ENCODE measurements around the gene SPAG6. TPM values are rescaled to one million over a fixed set of nuclear protein-coding genes. Genes with fewer than 3 reads are reported as not detected.

SPAG6 gene
- total and polyA plus RNA-seq, 9 of the 15 experiments (the other 6 are each of a cell fraction or from before 2014, with no cell fraction given), result 3.5 to 23.1 (median 11.8) TPM

GRCh38 chr10:22369434-22370072 lies 24.3 kb downstream of the SPAG6 start (continued):
- TF ChIP-seq ZNF311 (CRISPR knock-in tag; IDR thresholded peaks at IDR 0.05) (no peak), ERF (CRISPR knock-in tag; IDR thresholded peaks at IDR 0.05) (no peak), PPARD (CRISPR knock-in tag; IDR thresholded peaks at IDR 0.05) (no peak), ZNF3 (CRISPR knock-in tag; IDR thresholded peaks at IDR 0.05) (peak; percentile 64), DMBX1 (CRISPR knock-in tag; IDR thresholded peaks at IDR 0.05; ENCODE audit: borderline replicate concordance) (no peak), ZNF511 (CRISPR knock-in tag; IDR thresholded peaks at IDR 0.05) (no peak), ZNF551 (CRISPR knock-in tag; IDR thresholded peaks at IDR 0.05) (no peak), KAT8 (IDR thresholded peaks at IDR 0.05; ENCODE audit: low read depth) (no peak), CAMTA2 (CRISPR knock-in tag; conservative IDR thresholded peaks at IDR 0.05) (no peak), TAF7 (tag; IDR thresholded peaks at IDR 0.05) (no peak), HMG20A (CRISPR knock-in tag; conservative IDR thresholded peaks at IDR 0.05) (no peak), WHSC1 (IDR thresholded peaks at IDR 0.05; ENCODE audit: low read length) (no peak), GMEB1 (CRISPR knock-in tag; IDR thresholded peaks at IDR 0.05) (no peak), HNRNPLL (IDR thresholded peaks at IDR 0.05; ENCODE audit: low read depth, low read length, poor library complexity, severe bottlenecking) (no peak), CHCHD3 (CRISPR knock-in tag; IDR thresholded peaks at IDR 0.05) (no peak), PKNOX1 (IDR thresholded peaks at IDR 0.05) (0 out of 2 replicates have a peak, but pooled peaks have one; percentile 11), ZHX1 (conservative IDR thresholded peaks at IDR 0.05; ENCODE audit: low read length) (no peak), PCBP1 (IDR thresholded peaks at IDR 0.05; ENCODE audit: low read depth, low read length, poor library complexity, severe bottlenecking) (no peak), GABPA (tag; conservative IDR thresholded peaks at IDR 0.05; ENCODE audit: low read depth) (no peak), PRMT5 (CRISPR knock-in tag; IDR thresholded peaks at IDR 0.05) (no peak), SMARCC2 (IDR thresholded peaks at IDR 0.05; ENCODE audit: low read depth) (no peak), SOX6 (IDR thresholded peaks at IDR 0.05) (peak; percentile 46; the same call in 1 of the 2 replicates), ZNF384 (IDR thresholded peaks at IDR 0.05; ENCODE audit: low read depth, low read length) (no peak), FOXJ3 (CRISPR knock-in tag; IDR thresholded peaks at IDR 0.05) (no peak)
